Stimulated activated CD4-positive, alpha-beta T cell treated with anti-CD3 and anti-CD28 coated beads, Interleukin-12 subunit alpha, Interleukin-12 subunit beta, amount 100 ng/mL, for 48 hours (primary cell): Measurements from ENCODE around the gene HOXC9.

ENCODE experiments used
- DNase-seq, 3 donors: peaks; one replicate each; pipeline ENCODE4 v3.0.0-alpha.2; 2020; ENCODE audit warnings: low read depth in 2 of 3, low spot score in 1 of 3

Gene HOXC9

GRCh38 chr12:53963005-53963404 is 37.0 kb upstream of the HOXC9 start:
- no peak for DNase-seq

- no peak for DNase-seq
These were observed 36.3 kb upstream of the HOXC9 start for GRCh38 chr12:53963434-53964314.

- no peak for DNase-seq
These were observed 35.6 kb upstream of the HOXC9 start for GRCh38 chr12:53964315-53964713.

GRCh38 chr12:53965281-53966084 is 34.5 kb upstream of the HOXC9 start:
- DNase-seq = no peak

- DNase-seq = no peak
These were observed 33.9 kb upstream of the HOXC9 start for GRCh38 chr12:53966085-53966384.

- DNase-seq = no peak
These were observed 33.4 kb upstream of the HOXC9 start for GRCh38 chr12:53966385-53967133.

GRCh38 chr12:53967421-53967925 is 32.5 kb upstream of the HOXC9 start:
- DNase-seq = no peak

GRCh38 chr12:53968214-53969127 is 31.5 kb upstream of the HOXC9 start:
- no peak for DNase-seq

- DNase-seq = no peak
These were observed 30.2 kb upstream of the HOXC9 start for GRCh38 chr12:53969588-53970259.

GRCh38 chr12:53970451-53970850 is 29.5 kb upstream of the HOXC9 start:
- no peak for DNase-seq

GRCh38 chr12:53971129-53971528 is 28.8 kb upstream of the HOXC9 start:
- DNase-seq = no peak

GRCh38 chr12:53971686-53972085 is 28.3 kb upstream of the HOXC9 start:
- no peak for DNase-seq

GRCh38 chr12:53972152-53972702 is 27.7 kb upstream of the HOXC9 start:
- DNase-seq = no peak

GRCh38 chr12:53972722-53973235 is 27.2 kb upstream of the HOXC9 start, which contains the start of gene HOXC11:
TSS of gene HOXC11 (plus strand) at chr12:53973126. CDS start at chr12:53973242, 116 bp downstream.
- no peak for DNase-seq

- DNase-seq = no peak
These were observed 26.5 kb upstream of the HOXC9 start for GRCh38 chr12:53973236-53974042.

GRCh38 chr12:53974084-53975063 is 25.6 kb upstream of the HOXC9 start, which contains the start of gene HOTAIR:
TSS of gene HOTAIR (minus strand) at chr12:53974954.
- no peak for DNase-seq

- no peak for DNase-seq
These were observed 24.9 kb upstream of the HOXC9 start for GRCh38 chr12:53975064-53975471.
